HG02970 (cell line): ENCODE measurements around the gene HSFX4.
"Not testable (repeated sequence)": the region's sequence is repeated elsewhere in the genome, so short reads cannot be mapped to it uniquely, and the experiment has no call there.

ENCODE experiments used
- ATAC-seq: cut with Tn5 transposase; IDR thresholded peaks from one replicate; pipeline ENCODE4 v1.9.1; 2021; ENCODE audit warnings: mild to moderate bottlenecking, moderate library complexity, moderate number of reproducible peaks; ENCODE audit not compliant: unreplicated experiment, low FRiP score

HSFX4 gene

DNA sequence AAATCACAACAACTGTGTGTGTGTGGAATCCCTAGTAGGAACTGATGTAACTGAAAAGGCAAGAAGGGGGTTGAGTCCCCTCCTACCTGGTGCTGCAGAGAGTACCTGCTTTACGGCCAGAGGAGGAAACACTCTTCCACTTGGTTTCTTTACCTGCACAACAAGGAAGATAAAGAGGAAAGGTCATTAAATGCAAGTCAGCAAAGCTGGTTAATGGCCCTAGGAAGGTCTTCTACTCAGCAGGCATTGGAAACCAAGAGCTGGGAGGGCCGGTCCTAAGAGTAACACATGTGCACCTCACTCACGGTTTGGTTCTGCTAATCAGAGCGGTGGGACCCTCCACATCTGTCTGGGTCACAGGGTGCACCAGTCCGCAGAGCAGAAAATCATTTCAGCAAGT is 8.0 kb downstream of the HSFX4 start:
- ATAC-seq = not testable (repeated sequence)

DNA sequence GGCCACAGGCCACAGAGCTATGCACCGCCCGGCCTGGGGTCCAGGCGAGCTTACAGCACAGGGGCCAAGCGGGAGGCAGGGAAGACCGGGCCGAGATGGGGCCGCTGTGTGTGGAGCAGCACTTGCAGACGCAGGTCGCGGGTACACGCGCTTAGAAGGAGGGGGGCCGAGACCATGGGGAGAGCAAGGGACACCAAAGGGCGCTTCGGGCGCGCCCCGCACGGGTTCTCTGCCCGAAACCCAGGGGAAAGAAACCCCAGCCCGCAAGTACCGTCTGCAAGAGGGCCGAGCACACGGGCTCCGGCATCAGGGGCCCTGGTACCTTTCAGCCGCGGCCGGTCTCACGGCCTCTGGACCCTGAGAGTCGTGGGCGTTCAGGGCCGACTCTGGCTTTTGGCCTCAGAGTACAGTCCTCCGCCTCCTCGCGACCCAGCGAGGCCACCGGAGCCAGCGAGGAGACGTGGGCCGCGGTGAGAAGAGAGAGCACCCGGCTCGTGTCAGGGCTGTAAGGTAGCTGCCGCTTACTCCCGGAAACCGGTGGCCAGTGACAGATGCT is 8.6 kb downstream of the HSFX4 start:
- no peak for ATAC-seq

DNA sequence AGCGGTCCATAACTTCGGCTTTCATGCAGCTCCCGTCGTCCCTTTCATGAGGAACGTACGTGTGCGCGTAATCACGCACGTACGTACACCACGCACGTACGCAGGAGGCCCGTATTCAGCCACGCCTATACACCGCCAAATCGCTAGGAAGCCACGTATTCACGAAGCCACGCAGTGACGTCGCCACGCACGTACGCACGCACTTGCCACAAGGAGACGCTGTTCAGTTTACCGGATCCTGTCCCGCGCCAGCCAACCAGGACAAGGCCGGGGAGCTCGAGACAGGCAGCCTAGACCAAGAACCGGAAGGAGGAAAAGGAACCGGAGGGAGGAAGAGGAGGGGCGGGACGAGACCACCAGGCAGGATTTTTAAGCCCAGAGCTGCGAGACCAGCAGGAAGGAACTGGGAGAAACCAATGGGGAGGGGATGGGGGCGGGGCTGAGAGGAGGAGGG is 9.1 kb downstream of the HSFX4 start, which contains the start of gene EOLA2:
Gene EOLA2 (minus strand): TSS at position 65 of the 454 bp plus-strand sequence. CDS start 4,617 bp downstream, outside the sequence.
- ATAC-seq = peak; percentile 71

DNA sequence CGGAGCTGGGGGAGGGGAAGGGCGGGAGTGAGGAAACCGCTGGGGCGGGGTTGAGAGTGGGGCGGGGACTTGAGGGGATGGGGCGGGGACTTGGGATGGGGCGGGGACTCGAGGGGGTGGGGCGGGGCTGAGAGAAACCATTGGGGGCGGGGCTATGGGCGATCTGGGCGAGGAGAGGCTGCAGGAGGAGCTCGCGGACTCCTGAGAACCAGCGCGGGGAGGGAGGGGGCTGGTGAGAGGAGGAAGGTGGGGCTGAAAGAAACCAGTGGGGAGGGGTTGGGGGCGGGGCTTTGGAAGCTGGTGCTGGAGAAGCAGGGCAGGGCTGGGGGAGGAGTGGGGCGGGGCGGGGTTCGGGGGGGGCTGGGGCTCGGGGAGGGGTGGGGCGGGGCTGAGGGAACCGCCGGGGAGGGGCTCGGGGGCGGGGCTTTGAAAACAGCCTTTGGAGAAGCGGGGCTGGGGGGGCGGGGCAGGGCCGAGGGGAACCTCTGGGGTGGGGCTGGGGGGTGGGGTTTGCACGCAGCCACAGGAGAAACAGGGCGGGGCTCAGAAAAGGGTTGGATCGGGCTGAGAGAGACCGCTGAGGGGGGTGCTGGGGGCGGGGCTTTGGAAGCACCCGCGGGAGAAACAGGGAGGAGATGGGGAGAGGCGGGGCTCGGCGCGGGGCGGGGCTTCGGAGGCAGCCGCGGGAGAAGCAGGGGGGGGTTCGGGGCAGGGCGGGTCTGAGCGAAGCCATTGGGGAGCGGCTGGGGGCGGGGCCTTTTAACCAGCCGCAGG is 9.7 kb downstream of the HSFX4 start:
- ATAC-seq = peak; percentile 10

DNA sequence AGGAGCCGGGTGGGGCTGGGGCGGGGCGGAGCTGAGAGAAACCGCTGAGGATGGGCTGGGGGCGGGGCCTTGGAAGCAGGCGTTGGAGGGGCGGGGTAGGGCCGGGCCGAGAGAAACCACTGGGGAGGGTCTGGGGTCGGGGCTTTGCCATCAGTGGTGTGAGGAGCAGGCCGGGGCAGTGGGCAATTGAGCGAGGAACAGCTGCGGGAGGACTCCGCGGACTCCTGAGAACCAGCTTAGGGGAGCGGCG is 10.2 kb downstream of the HSFX4 start:
- peak; percentile 7 for ATAC-seq

DNA sequence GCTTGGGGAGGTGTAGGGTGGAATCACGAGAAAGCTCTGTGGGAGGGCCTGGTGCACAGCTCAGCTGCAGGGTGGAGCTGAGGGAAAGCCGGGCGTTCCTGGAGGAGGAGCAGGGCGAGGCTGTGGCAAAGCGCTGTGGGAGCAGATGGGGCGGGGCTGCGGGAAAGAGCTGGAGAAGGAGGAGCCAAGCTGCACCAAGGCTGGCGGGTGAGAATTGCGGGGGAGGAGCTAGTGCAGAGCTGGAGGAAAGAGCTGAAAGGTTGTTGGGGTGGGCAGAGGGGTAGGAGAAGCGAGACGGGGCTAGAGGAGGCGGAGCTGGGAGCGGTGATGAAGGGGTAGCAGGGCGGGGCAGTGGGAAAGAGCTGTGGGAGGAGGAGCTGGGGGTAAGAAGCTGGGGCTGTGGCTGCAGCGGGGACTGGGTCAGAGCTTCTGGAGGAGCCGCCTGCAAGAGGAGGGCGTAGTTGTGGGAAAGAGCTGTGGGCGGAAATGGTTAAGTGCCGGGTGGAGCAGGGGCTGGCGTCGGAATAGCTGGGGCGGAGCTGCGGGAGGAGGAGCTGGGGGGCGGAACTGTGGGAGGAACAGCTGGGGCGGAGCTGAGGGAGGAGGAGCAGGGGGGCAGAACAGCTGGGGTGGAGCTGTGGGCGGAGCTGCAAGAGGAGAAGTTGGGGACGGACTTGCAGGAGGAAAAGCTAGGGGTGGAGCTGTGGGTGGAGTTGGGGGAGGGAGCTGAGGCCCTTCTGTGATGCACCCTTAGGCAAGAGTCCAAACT is 10.7 kb downstream of the HSFX4 start:
- peak; percentile 42 for ATAC-seq

DNA sequence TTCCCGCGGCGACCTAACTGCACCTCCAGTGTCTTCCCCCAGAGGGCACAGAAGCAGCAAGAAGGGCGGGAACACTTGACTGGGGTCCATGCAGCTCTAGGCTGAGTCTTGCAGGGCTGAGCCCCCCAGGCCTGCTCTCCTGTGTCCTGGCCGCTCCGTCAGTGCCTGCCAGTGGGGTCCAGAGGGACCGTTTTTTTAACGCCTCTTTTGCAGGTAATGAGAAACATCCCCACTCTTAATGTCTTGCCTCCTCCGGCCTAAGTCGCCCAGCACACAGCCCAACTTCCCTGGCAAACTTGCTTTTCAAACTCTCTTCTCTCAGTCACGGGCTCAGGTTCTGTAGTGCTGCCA is 11.3 kb downstream of the HSFX4 start:
- ATAC-seq = not testable (repeated sequence)

DNA sequence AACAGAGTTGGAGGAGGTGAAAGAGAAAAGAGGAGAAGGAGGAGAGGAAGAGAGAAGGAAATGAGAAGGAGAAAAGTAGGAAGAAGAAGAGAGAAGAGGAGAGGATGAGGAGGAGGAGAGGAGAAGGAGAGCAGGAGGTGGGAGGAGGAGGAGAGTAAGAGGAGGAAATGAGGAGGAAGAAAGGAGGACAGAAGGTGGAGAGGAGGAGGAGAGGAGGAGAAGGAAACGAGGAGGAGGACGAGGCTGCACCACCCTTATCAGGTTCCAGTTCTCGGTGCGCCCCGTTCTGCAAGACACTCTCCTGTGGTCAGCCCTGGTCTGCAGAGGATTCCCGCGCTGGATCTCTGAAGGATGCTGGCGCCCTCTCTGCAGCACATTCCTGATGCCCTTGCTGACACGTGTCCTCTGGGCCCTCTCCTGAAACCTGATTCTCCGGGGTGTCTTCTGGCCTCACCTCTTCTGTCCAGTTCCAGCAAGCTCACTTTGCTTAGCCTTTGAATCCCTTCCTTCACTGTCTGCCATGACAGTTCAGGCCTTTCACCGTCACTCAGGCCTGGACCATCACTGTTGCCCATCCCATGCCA is 15.8 kb downstream of the HSFX4 start:
- not testable (repeated sequence) for ATAC-seq

DNA sequence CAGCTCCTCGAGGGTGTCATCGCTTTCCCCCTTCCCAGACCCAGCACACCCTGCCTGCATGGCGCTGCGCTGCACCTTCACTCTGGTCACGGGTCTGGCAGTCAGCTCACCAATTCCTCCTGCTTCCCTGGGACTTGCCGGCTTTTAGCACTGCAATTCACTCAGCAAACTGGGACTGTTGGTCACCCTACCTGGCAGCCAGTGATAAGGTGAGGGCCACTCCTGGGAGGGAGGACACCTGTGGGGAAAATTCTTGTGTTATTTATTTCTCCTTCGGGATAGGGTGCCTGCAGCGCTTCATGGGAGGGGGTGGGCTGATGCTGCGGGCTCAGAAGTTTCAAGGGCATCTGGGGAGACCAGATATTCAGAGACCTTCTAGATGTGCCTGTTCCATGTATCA is 16.4 kb downstream of the HSFX4 start:
- not testable (repeated sequence) for ATAC-seq

DNA sequence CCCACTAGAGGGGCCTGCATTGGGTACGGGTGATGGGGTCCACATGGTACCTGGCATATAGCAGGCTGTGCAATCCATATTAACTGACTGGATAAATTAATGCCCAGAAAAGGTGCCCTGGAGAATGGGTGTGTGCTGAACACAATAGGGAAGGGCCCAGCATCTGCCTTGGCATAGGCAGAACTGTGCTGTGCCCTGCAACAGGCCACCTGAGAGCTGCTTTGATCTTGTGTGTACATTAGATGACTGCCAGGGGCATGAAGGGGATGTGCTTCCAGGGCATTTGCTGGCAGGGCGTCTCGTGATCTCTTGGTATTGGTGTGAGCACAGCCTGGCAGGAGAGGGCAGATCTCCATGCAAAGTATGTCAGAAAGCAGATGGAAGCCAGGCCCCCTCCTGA is 17.6 kb downstream of the HSFX4 start:
- ATAC-seq = not testable (repeated sequence)

DNA sequence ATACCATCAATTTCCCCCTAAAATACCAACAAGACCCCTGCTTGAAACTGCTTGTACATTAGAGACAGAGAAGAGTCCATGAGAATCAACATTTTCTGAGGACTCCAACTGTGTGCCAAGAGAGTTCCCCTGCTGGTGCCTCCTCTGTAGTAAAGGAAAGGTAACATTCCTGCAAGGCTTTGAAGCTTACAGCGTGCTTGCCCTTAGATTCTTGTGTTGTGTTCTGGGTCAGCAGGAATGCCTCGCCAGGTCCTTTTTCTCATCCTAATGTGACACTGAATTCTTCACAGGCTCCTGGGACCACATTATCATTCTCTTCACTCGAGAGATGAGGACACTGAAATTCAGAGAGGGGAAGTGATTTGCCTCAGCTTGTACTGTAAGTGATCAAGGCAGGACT is 18.6 kb downstream of the HSFX4 start:
- no peak for ATAC-seq

DNA sequence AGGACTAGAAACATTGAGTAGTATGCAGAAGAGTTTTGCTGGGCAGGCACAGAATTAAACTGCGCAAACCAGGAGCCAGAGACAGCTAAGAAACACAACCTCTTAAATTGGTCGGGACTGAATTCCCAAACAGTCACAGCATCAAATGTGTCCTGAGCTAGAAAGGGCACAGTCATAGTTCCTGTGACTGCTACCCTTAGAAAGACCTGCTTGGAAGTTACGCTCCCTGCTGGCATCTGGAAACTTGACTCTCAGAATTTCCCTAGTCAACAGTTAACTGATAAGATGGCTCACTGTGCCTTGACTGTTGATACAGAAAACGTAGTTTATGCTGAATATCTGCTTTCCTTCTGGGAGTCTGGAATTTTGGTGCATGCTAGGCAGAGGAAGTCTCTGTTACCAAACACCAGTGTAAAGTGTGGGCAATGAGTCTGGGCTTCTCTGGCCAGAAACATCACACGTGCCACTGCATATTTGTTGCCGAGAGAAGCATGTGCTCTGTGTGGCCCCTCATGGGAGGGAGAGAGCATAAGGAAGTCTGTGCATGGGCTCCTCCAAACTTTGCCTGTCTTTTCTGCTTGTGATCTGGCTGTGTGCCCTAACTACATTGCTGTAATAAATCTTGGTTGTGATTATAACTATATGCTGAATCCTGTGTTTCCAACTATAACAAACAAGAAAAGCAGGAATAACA is 20.5 kb downstream of the HSFX4 start:
- no peak for ATAC-seq

DNA sequence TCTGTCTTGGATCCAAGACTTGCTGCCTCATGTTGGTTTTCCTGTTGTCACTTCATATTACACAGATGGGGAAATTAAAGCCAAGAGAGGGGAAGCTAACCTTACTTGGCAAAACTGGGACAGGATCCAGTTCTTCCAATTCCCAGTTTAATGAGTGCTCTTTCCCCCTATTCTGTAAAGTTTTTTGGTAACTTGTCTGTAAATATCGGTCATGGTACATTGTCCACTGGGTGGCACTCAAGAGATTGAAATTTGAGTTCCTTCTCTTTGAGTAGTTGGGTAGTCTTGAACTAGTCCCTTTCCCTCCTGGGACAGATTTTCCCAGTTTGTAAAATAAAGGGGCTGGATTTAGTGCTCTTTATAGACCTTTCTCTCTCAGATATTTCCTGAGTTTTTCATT is 21.3 kb downstream of the HSFX4 start:
- no peak for ATAC-seq

DNA sequence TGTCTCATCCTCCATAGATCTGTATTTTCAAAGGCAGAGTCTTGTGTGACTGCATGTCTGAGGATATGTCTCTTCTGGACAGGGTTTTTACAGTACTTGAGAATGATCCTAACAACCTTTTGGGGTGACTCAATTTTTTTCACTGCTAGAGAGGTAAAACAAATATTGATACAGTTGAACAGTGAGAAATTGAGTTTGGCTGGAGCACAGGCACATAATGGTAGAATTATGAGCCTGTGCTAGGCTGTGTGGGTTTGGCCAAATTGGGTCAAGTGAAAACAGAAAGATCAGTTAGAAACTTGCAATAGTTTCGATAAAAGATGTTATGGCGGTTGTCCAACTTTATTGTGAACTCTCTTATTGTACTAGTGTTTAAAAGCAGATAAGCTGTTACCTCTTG is 32.2 kb downstream of the HSFX4 start:
- no peak for ATAC-seq

DNA sequence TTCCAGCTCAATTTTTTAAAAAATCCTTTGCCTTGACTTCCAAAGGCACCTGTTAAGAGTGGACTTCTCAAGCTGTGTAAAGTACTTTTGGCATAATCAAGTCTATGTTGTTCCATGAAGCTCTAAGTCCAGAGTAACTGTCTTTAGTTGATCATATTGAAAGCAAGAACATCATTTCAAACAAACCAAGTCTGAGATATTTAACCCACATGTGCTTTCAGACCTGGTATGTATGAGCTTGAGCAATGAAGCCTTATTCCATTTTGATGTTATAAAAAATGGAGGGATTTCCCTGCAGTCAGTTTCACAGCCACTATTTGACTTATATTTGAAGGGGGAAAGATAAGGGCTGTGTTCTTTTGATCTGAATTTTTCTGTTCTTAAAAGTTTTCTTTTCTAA is 32.6 kb downstream of the HSFX4 start:
- ATAC-seq = no peak

DNA sequence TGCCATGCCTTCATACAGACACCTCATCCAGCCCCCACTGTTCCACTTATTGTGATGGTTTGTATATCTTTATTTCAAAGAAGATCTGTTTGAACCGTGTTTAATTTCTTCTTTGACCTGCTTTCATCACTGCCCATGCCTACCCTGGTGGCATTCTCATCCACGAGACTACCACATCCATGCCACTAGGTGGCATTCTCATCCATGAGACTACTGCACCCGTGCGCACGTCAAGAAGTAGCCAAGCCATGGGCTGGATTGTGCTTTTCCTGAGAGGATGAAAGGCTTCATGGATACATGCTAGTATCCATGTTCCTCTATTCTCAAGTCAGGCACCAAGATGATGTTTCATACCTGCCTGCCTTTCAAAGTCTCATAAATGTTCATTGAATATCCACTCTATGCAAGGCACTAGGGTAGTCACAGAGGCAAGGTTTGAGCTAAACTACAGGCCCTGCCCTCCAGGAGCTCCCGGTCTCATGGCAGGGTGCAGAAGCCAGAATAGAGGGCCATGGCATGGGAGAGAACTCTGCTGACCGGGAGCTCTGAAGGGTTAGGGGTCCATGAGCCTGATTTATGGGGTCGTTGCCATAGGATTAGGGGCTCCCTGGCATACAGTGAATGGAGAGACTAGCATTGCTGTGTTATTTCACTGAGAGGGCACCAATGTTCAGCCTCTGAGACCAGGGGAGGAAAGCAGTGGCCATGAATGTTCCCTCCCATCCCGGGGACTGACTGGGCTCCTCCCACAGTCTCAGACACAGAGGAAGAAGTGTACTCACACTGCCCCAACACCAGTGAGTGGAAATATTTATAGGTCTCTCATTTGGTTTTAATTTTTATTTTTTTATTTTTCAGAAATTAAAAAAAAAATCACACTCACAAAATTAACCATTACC is 33.7 kb downstream of the HSFX4 start:
- no peak for ATAC-seq

DNA sequence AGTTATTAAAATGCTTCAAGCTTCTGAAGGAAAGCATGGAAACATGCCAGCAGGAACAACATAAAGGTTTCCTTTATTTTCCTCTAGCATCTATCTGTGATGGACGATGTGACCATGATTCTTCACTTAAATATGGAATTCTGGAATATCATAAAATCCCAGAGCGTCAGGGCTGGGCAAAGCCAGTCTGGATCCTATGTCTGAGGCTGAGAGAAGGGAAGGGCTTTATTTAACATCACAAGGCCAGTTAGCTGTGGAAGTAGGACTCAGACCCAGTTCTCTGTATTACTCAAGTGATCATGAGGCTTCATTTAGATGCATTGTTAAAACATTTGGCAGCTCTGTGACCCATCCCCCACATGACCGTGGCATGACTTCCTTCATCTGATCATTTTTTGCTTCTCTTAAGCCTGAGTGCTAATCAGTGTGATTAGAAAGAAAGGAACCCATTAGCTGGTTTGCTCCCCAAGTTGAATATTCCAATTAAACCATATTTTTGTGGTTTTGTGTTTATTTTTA is 49.8 kb downstream of the HSFX4 start:
- ATAC-seq = no peak
